Esophagus squamous epithelium (tissue), 4 donors: Measurements from ENCODE around the gene IFI44L.

Experiments
- CTCF ChIP-seq, 6 experiments: fragments of 450-650 bp in 4 of 6; fragments of 200-600 bp in 2 of 6; sonication (generic) in 2 of 6; IDR thresholded peaks; one replicate each; pipeline ENCODE4 v1.5.1; 2016 to 2019; ENCODE audit warnings: antibody characterized with exemption in 6 of 6, mild to moderate bottlenecking in 4 of 6, moderate library complexity in 4 of 6
- POLR2A ChIP-seq, 4 donors: fragments of 450-650 bp; IDR thresholded peaks; one replicate each; pipeline ENCODE4 v1.6.1; 2017; ENCODE audit warnings: antibody characterized with exemption in 4 of 4, mild to moderate bottlenecking in 4 of 4, moderate library complexity in 3 of 4

GRCh38 chr1:78577257-78578100, 42.8 kb upstream of the IFI44L start:
- TF ChIP-seq CTCF (IDR thresholded peaks at IDR 0.05) = no peak
- TF ChIP-seq POLR2A (IDR thresholded peaks at IDR 0.05) = no peak
